Esophagus squamous epithelium (tissue), 5 donors: ENCODE data around the gene CADM1. TPM values are rescaled to one million over a fixed set of nuclear protein-coding genes. Genes with fewer than 3 reads are reported as not detected.

ENCODE experiments used
- DNase-seq: peaks from one replicate; lab custom pipeline; 2025; lab: John Stamatoyannopoulos, UW
- H3K27ac ChIP-seq, 4 donors: fragments of 200-600 bp; sonication (generic); one replicate each; pipeline ENCODE4 v1.5.1; 2016 to 2019; ENCODE audit warnings: mild to moderate bottlenecking in 1 of 4
- H3K27me3 ChIP-seq, 4 donors: fragments of 200-600 bp; sonication (generic); 1 replicate in 3 of 4; 2 replicates in 1 of 4; pipeline versions ENCODE4 v1.5.1 to v1.6.0; 2017 to 2021; ENCODE audit warnings: antibody characterized with exemption in 1 of 4
- H3K36me3 ChIP-seq, 3 donors: fragments of 200-600 bp; sonication (generic); one replicate each; pipeline ENCODE4 v1.5.1; 2016 to 2019
- H3K4me1 ChIP-seq, 3 donors: fragments of 200-600 bp; sonication (generic); one replicate each; pipeline ENCODE4 v1.5.1; 2017 to 2019
- H3K4me3 ChIP-seq, 4 donors: fragments of 200-600 bp; sonication (generic); 1 replicate in 3 of 4; 2 replicates in 1 of 4; pipeline ENCODE4 v1.5.1; 2016 to 2019; ENCODE audit warnings: mild to moderate bottlenecking in 2 of 4, moderate library complexity in 1 of 4
- H3K9me3 ChIP-seq, 3 donors: fragments of 200-600 bp; sonication (generic); one replicate each; pipeline ENCODE4 v1.5.1; 2016 to 2019
- POLR2A ChIP-seq, 4 donors: fragments of 450-650 bp; IDR thresholded peaks; one replicate each; pipeline ENCODE4 v1.6.1; 2017; ENCODE audit warnings: antibody characterized with exemption in 4 of 4, mild to moderate bottlenecking in 4 of 4, moderate library complexity in 3 of 4
- WGBS, 2 donors: methylation state at CpG; one replicate each; pipeline ENCODE4 v1.1.5; 2018; 5-methylcytosine and 5-hydroxymethylcytosine counted together
- intact Hi-C: fragments of 100-400 bp; cut with DNase I; formaldehyde crosslinking; loops from one replicate; pipeline ENCODE4 v1.15.0; 2022
- total RNA-seq, 4 donors: library from RNA; depleted of rRNA; stranded (reverse); fragments of >200 nt; gene quantifications; one replicate each; pipeline ENCODE4 v1.1.0, GENCODE V29; 2016
- TF ChIP-seq, protein P1 (sequence below), 6 experiments: fragments of 450-650 bp in 4 of 6; fragments of 200-600 bp in 2 of 6; sonication (generic) in 2 of 6; IDR thresholded peaks; one replicate each; pipeline ENCODE4 v1.5.1; 2016 to 2019; ENCODE audit warnings: antibody characterized with exemption in 6 of 6, mild to moderate bottlenecking in 4 of 6, moderate library complexity in 4 of 6
- donor health status: DM: yes; HTN: yes; CAD: no.

CADM1 gene
- total RNA-seq, 4 donors from 2014 or later, result 1.7 to 15.1 (median 8.3) TPM

DNA sequence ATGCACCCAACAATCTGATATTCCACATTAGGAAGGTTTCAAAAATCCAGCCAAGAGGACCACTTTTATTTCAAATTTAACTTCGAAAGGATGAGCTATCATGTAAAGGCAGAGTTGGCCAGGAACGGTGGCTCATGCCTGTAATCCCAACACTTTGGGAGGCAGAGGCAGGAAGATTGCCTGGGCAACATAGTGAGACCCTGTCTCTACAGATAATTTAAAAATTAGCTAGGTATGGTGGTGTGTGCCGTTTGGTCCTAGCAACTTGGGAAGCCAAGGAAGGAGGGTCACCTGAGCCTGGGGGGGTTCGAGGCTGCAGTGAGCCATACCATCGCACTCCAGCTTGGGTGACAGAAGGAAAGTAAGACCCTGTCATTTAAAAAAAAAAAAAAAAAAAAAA, 96.7 kb downstream of the CADM1 start:
- Histone ChIP-seq H3K9me3 (no peaks in the 10 kb centered on the region), H3K4me1 (peaks cover 0 to 23% (median 0%) of the 10 kb centered on the region in 3 donors), H3K27me3 (no peaks in the 10 kb centered on the region), H3K36me3 (no peaks in the 10 kb centered on the region), H3K27ac (no peak overlapping the region), H3K4me3 (no peak overlapping the region)
- TF ChIP-seq POLR2A (IDR thresholded peaks at IDR 0.05), result no peak
- TF ChIP-seq, protein P1, sequence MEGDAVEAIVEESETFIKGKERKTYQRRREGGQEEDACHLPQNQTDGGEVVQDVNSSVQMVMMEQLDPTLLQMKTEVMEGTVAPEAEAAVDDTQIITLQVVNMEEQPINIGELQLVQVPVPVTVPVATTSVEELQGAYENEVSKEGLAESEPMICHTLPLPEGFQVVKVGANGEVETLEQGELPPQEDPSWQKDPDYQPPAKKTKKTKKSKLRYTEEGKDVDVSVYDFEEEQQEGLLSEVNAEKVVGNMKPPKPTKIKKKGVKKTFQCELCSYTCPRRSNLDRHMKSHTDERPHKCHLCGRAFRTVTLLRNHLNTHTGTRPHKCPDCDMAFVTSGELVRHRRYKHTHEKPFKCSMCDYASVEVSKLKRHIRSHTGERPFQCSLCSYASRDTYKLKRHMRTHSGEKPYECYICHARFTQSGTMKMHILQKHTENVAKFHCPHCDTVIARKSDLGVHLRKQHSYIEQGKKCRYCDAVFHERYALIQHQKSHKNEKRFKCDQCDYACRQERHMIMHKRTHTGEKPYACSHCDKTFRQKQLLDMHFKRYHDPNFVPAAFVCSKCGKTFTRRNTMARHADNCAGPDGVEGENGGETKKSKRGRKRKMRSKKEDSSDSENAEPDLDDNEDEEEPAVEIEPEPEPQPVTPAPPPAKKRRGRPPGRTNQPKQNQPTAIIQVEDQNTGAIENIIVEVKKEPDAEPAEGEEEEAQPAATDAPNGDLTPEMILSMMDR (IDR thresholded peaks at IDR 0.05), result no peak
- intact Hi-C loops, result no loop called here
- 84 to 86% methylated on average over 5 of the region's 5 CpGs for WGBS, 2 donors
- no peak for DNase-seq

DNA sequence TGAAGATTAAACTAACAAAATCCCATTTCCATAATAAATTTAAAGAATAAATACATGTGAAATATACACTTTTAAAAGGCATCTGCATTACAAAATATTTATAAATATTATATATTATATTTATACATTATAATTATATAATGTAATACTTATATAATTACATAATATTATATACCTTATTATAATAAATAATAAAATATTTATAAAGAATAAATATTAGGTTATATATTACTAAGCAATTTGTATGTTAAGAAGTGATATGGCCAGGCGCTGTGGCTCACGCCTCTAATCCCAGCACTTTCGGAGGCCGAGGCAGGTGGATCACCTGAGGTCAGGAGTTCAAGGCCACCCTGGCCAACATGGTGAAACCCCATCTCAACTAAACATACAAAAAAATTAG, 97.8 kb downstream of the CADM1 start:
- intact Hi-C loops, result no loop called here
- 92 to 95% methylated on average over 4 of the region's 4 CpGs for WGBS, 2 donors
- Histone ChIP-seq H3K27me3 (no peaks in the 10 kb centered on the region), H3K4me3 (no peak overlapping the region), H3K27ac (no peak overlapping the region), H3K36me3 (no peaks in the 10 kb centered on the region), H3K9me3 (no peaks in the 10 kb centered on the region), H3K4me1 (peaks cover 0 to 23% (median 0%) of the 10 kb centered on the region in 3 donors)
- no peak for DNase-seq
- no peak for TF ChIP-seq POLR2A (IDR thresholded peaks at IDR 0.05)
- TF ChIP-seq, protein P1 (IDR thresholded peaks at IDR 0.05), result no peak

DNA sequence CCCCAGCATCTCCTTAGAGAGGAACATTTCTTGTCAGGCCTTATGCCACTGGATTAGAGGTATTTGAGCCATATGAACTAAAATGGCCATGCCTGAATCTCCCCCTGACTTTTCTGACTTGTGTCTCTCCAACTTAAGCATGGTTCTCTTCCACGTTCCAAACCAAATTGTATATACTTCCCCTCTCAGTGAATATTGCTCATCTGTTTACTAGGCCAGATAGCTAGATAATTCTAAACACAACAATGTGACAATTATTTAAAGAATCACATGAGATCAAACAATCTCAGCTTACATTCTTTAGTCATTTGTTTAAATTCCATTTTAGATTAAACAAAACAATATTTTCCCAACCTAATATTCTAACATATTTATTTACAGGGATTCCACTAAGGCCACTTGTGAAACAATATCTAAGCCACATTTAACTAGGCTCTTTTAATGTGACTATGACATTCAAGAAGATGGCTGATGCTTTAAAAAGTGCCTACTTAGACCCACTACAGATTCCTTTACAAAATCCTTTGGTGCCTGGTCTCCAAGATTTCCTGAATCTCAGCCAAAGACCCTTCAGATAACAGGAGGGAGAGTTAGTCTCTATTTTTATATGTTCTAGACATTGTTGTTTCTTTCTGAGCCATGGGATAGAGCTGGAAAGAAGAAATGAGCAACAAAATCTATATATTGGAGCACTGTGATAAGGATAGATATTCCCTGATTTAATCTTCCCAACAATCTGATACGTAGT, 105.7 kb downstream of the CADM1 start:
- Histone ChIP-seq H3K4me1 (no peaks in the 10 kb centered on the region), H3K27ac (no peak overlapping the region), H3K9me3 (no peaks in the 10 kb centered on the region), H3K4me3 (no peak overlapping the region), H3K36me3 (no peaks in the 10 kb centered on the region), H3K27me3 (no peaks in the 10 kb centered on the region)
- intact Hi-C loops, result no loop called here
- WGBS, 2 donors, result 72 to 84% methylated on average over 2 of the region's 2 CpGs
- no peak for DNase-seq
- no peak for TF ChIP-seq POLR2A (IDR thresholded peaks at IDR 0.05)
- TF ChIP-seq, protein P1 (IDR thresholded peaks at IDR 0.05), result no peak

DNA sequence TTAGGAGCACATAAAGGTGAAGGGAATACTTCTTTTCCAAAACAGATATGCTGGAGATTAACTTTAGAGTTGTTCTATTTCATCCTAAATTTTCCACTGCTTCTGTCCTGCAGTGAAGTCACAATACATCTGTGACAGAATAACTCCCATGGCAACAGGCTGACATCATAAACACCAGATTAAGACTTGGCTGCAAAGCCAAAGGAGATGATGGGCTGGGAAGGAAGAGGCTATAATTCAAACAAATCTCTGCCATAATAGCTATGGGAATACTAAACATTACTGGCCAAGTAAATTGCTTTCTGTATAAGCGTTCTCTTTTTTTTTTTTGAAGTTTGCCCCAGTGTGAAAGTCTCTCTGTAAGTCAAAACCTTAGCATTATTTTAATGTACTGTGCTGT, 107.7 kb downstream of the CADM1 start:
- 76 to 80% methylated on average over 1 of the region's 1 CpG for WGBS, 2 donors

DNA sequence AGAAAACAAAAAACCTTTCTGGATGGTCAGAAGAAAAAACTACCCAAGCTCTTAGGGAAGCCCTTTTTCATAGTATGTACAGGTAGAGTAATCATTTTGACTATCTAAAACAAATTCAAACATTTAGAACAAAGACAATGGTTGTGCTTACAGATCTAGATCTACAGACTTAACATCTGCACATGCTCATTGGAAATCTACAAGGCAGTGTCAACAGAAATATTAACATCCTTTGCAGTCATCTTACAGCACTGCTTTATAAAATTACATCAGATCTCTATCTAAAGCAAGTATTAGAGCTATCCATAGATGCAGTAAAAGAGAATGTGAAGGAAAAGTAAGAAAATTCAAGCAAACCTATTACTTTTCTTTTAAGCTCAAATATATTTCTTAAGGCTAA, 110.3 kb downstream of the CADM1 start:
- Histone ChIP-seq H3K27me3 (no peaks in the 10 kb centered on the region), H3K4me1 (no peaks in the 10 kb centered on the region), H3K4me3 (no peak overlapping the region), H3K27ac (no peak overlapping the region), H3K9me3 (no peaks in the 10 kb centered on the region), H3K36me3 (no peaks in the 10 kb centered on the region)
- no peak for DNase-seq
- TF ChIP-seq POLR2A (IDR thresholded peaks at IDR 0.05), result no peak
- TF ChIP-seq, protein P1 (IDR thresholded peaks at IDR 0.05), result no peak
- intact Hi-C loops, result no loop called here

More for the DNA sequence above, 107.7 kb downstream of the CADM1 start:
- intact Hi-C loops, result no loop called here
- Histone ChIP-seq H3K9me3 (no peaks in the 10 kb centered on the region), H3K27ac (no peak overlapping the region), H3K4me3 (no peak overlapping the region), H3K27me3 (no peaks in the 10 kb centered on the region), H3K4me1 (no peaks in the 10 kb centered on the region), H3K36me3 (no peaks in the 10 kb centered on the region)
- DNase-seq, result no peak
- TF ChIP-seq, protein P1 (IDR thresholded peaks at IDR 0.05), result no peak
- no peak for TF ChIP-seq POLR2A (IDR thresholded peaks at IDR 0.05)
